Activated CD4-positive, alpha-beta memory T cell treated with anti-CD3 and anti-CD28 coated beads for 36 hours (primary cell): Measurements from ENCODE around the gene KCTD15. TPM values are rescaled to one million over a fixed set of nuclear protein-coding genes. Genes with fewer than 3 reads are reported as not detected.

Experiments
- CTCF ChIA-PET: fragments of 350-600 bp; sonication (Branson Sonifier 250); formaldehyde crosslinking; loops from one replicate; lab custom pipeline; 2021; ENCODE audit warnings: antibody characterized with exemption, inconsistent platforms; lab: Charles Lee
- POLR2A ChIA-PET: fragments of 350-600 bp; sonication (Branson Sonifier 250); formaldehyde crosslinking; loops from one replicate; lab custom pipeline; 2021; ENCODE audit warnings: antibody characterized with exemption; lab: Charles Lee
- DNase-seq: peaks from one replicate; pipeline ENCODE4 v3.0.0-alpha.2; 2020
- H3K27ac Mint-ChIP-seq: one replicate; pipeline ENCODE4 v1.8.0; 2021; ENCODE audit warnings: mixed read lengths
- H3K27me3 Mint-ChIP-seq: one replicate; pipeline ENCODE4 v1.8.0; 2021; ENCODE audit warnings: mixed read lengths
- H3K36me3 Mint-ChIP-seq: one replicate; pipeline ENCODE4 v1.8.0; 2021; ENCODE audit warnings: mixed read lengths
- H3K4me1 Mint-ChIP-seq: one replicate; pipeline ENCODE4 v1.8.0; 2021; ENCODE audit warnings: low read depth, mixed read lengths
- H3K4me3 Mint-ChIP-seq: one replicate; pipeline ENCODE4 v1.8.0; 2021; ENCODE audit warnings: mild to moderate bottlenecking, mixed read lengths
- H3K9me3 Mint-ChIP-seq: one replicate; pipeline ENCODE4 v1.8.0; 2021; ENCODE audit warnings: mixed read lengths
- intact Hi-C: fragments of 100-400 bp; cut with micrococcal nuclease; formaldehyde crosslinking; loops from one replicate; pipeline ENCODE4 v1.15.1; 2023
- total RNA-seq, 2 experiments: library from RNA; stranded (reverse); gene quantifications; one replicate each; pipeline ENCODE4 v1.2.3, GENCODE V29; 2021

The KCTD15 gene
- total RNA-seq, 2 experiments from 2014 or later: 10.2 to 11.8 TPM

GRCh38 chr19:33799476-33799875, 2.8 kb downstream of the KCTD15 start:
- POLR2A ChIA-PET: no interaction called here
- H3K27ac Mint-ChIP-seq: no peak overlapping the region
- H3K4me3 Mint-ChIP-seq: no peak overlapping the region
- CTCF ChIA-PET: interaction anchor here (4.7 kb wide), 1 partner anchor 22 kb away, joined by 30 read pairs; no protein-coding TSS in a partner anchor
- peaks cover 5% of the 10 kb centered on the region for H3K27me3 Mint-ChIP-seq
- intact Hi-C loops: no loop called here
- no peaks in the 10 kb centered on the region for H3K4me1 Mint-ChIP-seq
- no peak for DNase-seq
- H3K36me3 Mint-ChIP-seq: no peaks in the 10 kb centered on the region
- no peaks in the 10 kb centered on the region for H3K9me3 Mint-ChIP-seq

- POLR2A ChIA-PET: no interaction called here
- CTCF ChIA-PET: interaction anchor here (4.7 kb wide), 1 partner anchor 22 kb away, joined by 30 read pairs; no protein-coding TSS in a partner anchor
- Mint-ChIP-seq H3K27ac (no peak overlapping the region), H3K36me3 (no peaks in the 10 kb centered on the region), H3K27me3 (peaks cover 5% of the 10 kb centered on the region), H3K4me1 (no peaks in the 10 kb centered on the region), H3K9me3 (no peaks in the 10 kb centered on the region), H3K4me3 (no peak overlapping the region)
- DNase-seq: no peak
- intact Hi-C loops: no loop called here
Observed at GRCh38 chr19:33800012-33800680, 3.5 kb downstream of the KCTD15 start.

- no peak overlapping the region for H3K27ac Mint-ChIP-seq
- no peak for DNase-seq
- H3K9me3 Mint-ChIP-seq: no peaks in the 10 kb centered on the region
- POLR2A ChIA-PET: no interaction called here
- peaks cover 6% of the 10 kb centered on the region for H3K4me1 Mint-ChIP-seq
- CTCF ChIA-PET: interaction anchor here (1.1 kb wide), 1 partner anchor 23 kb away, joined by 4 read pairs; no protein-coding TSS in a partner anchor
- intact Hi-C loops: no loop called here
- no peaks in the 10 kb centered on the region for H3K36me3 Mint-ChIP-seq
- no peak overlapping the region for H3K4me3 Mint-ChIP-seq
- peaks cover 5% of the 10 kb centered on the region for H3K27me3 Mint-ChIP-seq
Observed at GRCh38 chr19:33801411-33801810, 4.7 kb downstream of the KCTD15 start.

- DNase-seq: no peak
- Mint-ChIP-seq H3K4me1 (peaks cover 6% of the 10 kb centered on the region), H3K4me3 (no peak overlapping the region), H3K27me3 (peaks cover 5% of the 10 kb centered on the region), H3K36me3 (no peaks in the 10 kb centered on the region), H3K27ac (no peak overlapping the region), H3K9me3 (no peaks in the 10 kb centered on the region)
- CTCF ChIA-PET: interaction anchor here (1.1 kb wide), 1 partner anchor 24 kb away, joined by 4 read pairs; no protein-coding TSS in a partner anchor
- POLR2A ChIA-PET: no interaction called here
- intact Hi-C loops: no loop called here
Observed at GRCh38 chr19:33802001-33802400, 5.3 kb downstream of the KCTD15 start.

GRCh38 chr19:33802801-33803200, 6.1 kb downstream of the KCTD15 start:
- H3K27me3 Mint-ChIP-seq: peaks cover 5% of the 10 kb centered on the region
- no peak overlapping the region for H3K27ac Mint-ChIP-seq
- DNase-seq: no peak
- no peak overlapping the region for H3K4me3 Mint-ChIP-seq
- POLR2A ChIA-PET: no interaction called here
- H3K9me3 Mint-ChIP-seq: no peaks in the 10 kb centered on the region
- intact Hi-C loops: no loop called here
- peaks cover 6% of the 10 kb centered on the region for H3K4me1 Mint-ChIP-seq
- CTCF ChIA-PET: no interaction called here
- H3K36me3 Mint-ChIP-seq: no peaks in the 10 kb centered on the region

DNA sequence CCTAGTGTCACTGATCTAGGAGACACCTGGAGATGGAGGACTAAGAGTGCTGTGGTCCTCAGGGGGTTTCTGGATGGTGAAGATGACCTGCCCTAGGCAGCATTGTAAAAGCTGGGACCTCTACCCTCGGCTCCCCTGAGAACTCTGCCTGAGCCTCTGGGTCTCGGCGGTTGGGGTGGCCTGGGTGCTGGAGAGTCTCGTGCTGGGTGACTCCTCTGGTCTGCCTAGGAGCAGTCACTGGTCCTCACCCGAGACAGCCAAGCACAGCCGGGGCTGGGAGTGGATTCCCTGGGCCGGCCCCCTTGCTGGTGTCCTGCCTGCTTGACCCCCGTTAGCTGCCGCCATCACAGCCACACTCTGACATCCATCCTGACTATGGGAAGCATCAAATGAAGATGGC, 6.7 kb downstream of the KCTD15 start:
- intact Hi-C loops: no loop called here
- ChIA-PET CTCF (no interaction called here), POLR2A (interaction anchor here (0.9 kb wide), 1 partner anchor 16 kb away, joined by 3 read pairs; no protein-coding TSS in a partner anchor)
- Mint-ChIP-seq H3K4me1 (peaks cover 6% of the 10 kb centered on the region), H3K27me3 (peaks cover 5% of the 10 kb centered on the region), H3K4me3 (no peak overlapping the region), H3K9me3 (no peaks in the 10 kb centered on the region), H3K27ac (no peak overlapping the region), H3K36me3 (no peaks in the 10 kb centered on the region)
- no peak for DNase-seq

GRCh38 chr19:33804021-33804799, 7.5 kb downstream of the KCTD15 start:
- no peak overlapping the region for H3K4me3 Mint-ChIP-seq
- peaks cover 6% of the 10 kb centered on the region for H3K4me1 Mint-ChIP-seq
- ChIA-PET CTCF (interaction anchor here (0.7 to 1.1 kb wide), 2 partner anchors 25 to 26 kb away, joined by 3 read pairs; no protein-coding TSS in a partner anchor), POLR2A (interaction anchor here (0.9 kb wide), 1 partner anchor 15 kb away, joined by 3 read pairs; no protein-coding TSS in a partner anchor)
- H3K27me3 Mint-ChIP-seq: no peaks in the 10 kb centered on the region
- no peak for DNase-seq
- H3K9me3 Mint-ChIP-seq: no peaks in the 10 kb centered on the region
- intact Hi-C loops: no loop called here
- H3K27ac Mint-ChIP-seq: no peak overlapping the region
- H3K36me3 Mint-ChIP-seq: no peaks in the 10 kb centered on the region

DNA sequence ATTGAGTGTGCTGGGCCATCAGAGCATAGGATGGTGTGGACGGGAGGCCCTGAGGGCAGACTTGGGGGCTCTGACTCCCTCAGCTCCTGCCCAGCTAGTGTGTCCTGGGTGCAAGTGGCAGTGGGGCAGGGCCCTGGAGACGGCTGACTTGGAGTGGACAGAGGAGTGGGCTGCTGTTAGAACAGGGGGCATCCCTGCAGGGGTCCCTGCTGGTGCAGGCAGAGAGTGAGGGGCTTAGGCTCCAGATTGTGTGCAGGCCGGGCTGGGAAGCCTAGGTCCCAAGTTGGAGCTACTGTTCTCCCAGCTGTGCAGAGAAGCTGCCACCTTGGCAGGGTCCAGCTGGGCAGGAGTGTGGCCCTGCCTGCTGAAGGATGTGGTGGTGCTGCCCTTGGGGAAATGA, 8.6 kb downstream of the KCTD15 start:
- CTCF ChIA-PET: interaction anchor here (1.1 kb wide), 2 partner anchors 26 to 27 kb away, joined by 3 to 6 read pairs; no protein-coding TSS in a partner anchor
- POLR2A ChIA-PET: interaction anchor here (1.1 kb wide), 1 partner anchor 8 kb away, joined by 4 read pairs; the partner anchor contains the start of gene KCTD15
- intact Hi-C loops: no loop called here
- Mint-ChIP-seq H3K36me3 (no peaks in the 10 kb centered on the region), H3K4me1 (peaks cover 6% of the 10 kb centered on the region), H3K9me3 (no peaks in the 10 kb centered on the region), H3K27me3 (no peaks in the 10 kb centered on the region), H3K27ac (no peak overlapping the region), H3K4me3 (no peak overlapping the region)
- no peak for DNase-seq

- DNase-seq: no peak
- Mint-ChIP-seq H3K36me3 (no peaks in the 10 kb centered on the region), H3K4me1 (peaks cover 6% of the 10 kb centered on the region), H3K27ac (no peak overlapping the region), H3K4me3 (no peak overlapping the region), H3K27me3 (no peaks in the 10 kb centered on the region), H3K9me3 (no peaks in the 10 kb centered on the region)
- POLR2A ChIA-PET: interaction anchor here (1.1 kb wide), 1 partner anchor 9 kb away, joined by 4 read pairs; the partner anchor contains the start of gene KCTD15
- intact Hi-C loops: no loop called here
- CTCF ChIA-PET: interaction anchor here (1.1 kb wide), 1 partner anchor 28 kb away, joined by 6 read pairs; no protein-coding TSS in a partner anchor
Observed at GRCh38 chr19:33805840-33806433, 9.3 kb downstream of the KCTD15 start.

DNA sequence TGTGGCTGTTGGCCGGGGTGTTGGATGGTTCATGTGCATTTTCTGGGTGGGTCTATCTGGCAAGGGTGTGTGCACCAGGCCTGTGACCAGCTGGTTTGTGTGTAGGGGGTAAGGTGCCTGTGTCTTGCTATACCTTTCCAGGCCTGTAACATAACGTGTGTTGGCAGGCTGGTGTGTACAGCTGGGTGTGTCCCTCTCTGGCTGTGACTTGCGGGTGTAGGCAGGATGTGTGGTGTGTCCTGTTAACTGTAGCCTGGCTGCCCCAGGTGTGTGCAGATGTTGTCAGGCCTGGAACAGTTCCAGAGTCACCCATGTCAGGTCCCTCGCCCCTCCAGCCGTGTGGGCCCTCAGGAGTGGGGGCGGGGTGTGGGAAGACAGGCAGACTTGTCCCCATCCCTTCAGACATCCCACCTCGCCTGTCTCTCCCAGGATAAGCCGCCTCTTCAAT, 9.8 kb downstream of the KCTD15 start:
- H3K4me1 Mint-ChIP-seq: peaks cover 6% of the 10 kb centered on the region
- H3K27me3 Mint-ChIP-seq: no peaks in the 10 kb centered on the region
- CTCF ChIA-PET: interaction anchor here (0.8 to 1.2 kb wide), 2 partner anchors 12 to 29 kb away, joined by 3 to 6 read pairs; no protein-coding TSS in a partner anchor
- intact Hi-C loops: no loop called here
- no peak overlapping the region for H3K4me3 Mint-ChIP-seq
- DNase-seq: no peak
- no peaks in the 10 kb centered on the region for H3K9me3 Mint-ChIP-seq
- POLR2A ChIA-PET: no interaction called here
- no peak overlapping the region for H3K27ac Mint-ChIP-seq
- H3K36me3 Mint-ChIP-seq: no peaks in the 10 kb centered on the region

GRCh38 chr19:33808399-33808798, 11.7 kb downstream of the KCTD15 start:
- Mint-ChIP-seq H3K4me3 (no peak overlapping the region), H3K27ac (no peak overlapping the region), H3K27me3 (no peaks in the 10 kb centered on the region), H3K4me1 (peaks cover 6% of the 10 kb centered on the region), H3K36me3 (peaks cover 1% of the 10 kb centered on the region), H3K9me3 (no peaks in the 10 kb centered on the region)
- CTCF ChIA-PET: no interaction called here
- intact Hi-C loops: no loop called here
- POLR2A ChIA-PET: no interaction called here
- no peak for DNase-seq
